WERI-Rb-1 (cell line): ENCODE measurements around the gene NPR1.
"Not testable (repeated sequence)": the region's sequence is repeated elsewhere in the genome, so short reads cannot be mapped to it uniquely, and the experiment has no call there.

ENCODE experiments used
- DNase-seq: peaks from one replicate; pipeline ENCODE4 v3.0.0-alpha.2; 2020
- H3K27ac ChIP-seq: fragments of 250-450 bp; sonication (Bioruptor Pico); 2 replicates; pipeline ENCODE4 v1.5.1; 2020; ENCODE audit warnings: mild to moderate bottlenecking, moderate library complexity
- H3K27me3 ChIP-seq: fragments of 250-450 bp; sonication (Bioruptor Pico); 2 replicates; pipeline ENCODE4 v1.5.1; 2021; ENCODE audit warnings: mild to moderate bottlenecking, low read depth, moderate library complexity; ENCODE audit not compliant: insufficient read depth, severe bottlenecking
- H3K36me3 ChIP-seq: fragments of 250-450 bp; sonication (Bioruptor Pico); 2 replicates; pipeline ENCODE4 v1.5.1; 2020; ENCODE audit warnings: mild to moderate bottlenecking, moderate library complexity
- H3K4me3 ChIP-seq: 2 replicates; pipeline ENCODE4 v1.5.1; 2011; ENCODE audit warnings: low read depth, mild to moderate bottlenecking, control low read depth, low read length
- H3K9me3 ChIP-seq: fragments of 250-450 bp; sonication (Bioruptor Pico); 2 replicates; pipeline ENCODE4 v1.5.1; 2021; ENCODE audit warnings: mild to moderate bottlenecking, moderate library complexity; ENCODE audit not compliant: severe bottlenecking
- TF ChIP-seq, protein P1 (sequence below): IDR thresholded peaks from 2 replicates; pipeline ENCODE4 v1.5.1; 2011; ENCODE audit warnings: low read depth, mild to moderate bottlenecking, control low read depth, inconsistent platforms, low read length

Gene NPR1

DNA sequence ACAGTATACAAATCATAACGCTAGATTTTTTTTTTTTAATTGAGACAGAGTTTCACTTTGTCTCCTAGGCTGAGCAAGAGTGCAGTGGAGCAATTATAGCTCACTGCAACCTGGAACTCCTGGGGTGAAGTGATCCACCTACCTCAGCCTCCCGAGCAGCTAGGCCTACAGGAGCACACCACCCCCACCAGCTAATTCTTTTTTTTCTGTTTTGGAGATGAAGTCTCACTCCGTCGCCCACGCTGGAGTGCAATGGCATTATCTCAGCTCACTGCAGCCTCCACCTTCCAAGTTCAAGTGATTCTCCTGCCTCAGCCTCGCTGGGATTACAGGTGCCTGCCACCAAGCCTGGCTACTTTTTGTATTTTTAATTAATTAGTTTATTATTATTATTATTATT, 21.3 kb downstream of the NPR1 start:
- TF ChIP-seq, protein P1, sequence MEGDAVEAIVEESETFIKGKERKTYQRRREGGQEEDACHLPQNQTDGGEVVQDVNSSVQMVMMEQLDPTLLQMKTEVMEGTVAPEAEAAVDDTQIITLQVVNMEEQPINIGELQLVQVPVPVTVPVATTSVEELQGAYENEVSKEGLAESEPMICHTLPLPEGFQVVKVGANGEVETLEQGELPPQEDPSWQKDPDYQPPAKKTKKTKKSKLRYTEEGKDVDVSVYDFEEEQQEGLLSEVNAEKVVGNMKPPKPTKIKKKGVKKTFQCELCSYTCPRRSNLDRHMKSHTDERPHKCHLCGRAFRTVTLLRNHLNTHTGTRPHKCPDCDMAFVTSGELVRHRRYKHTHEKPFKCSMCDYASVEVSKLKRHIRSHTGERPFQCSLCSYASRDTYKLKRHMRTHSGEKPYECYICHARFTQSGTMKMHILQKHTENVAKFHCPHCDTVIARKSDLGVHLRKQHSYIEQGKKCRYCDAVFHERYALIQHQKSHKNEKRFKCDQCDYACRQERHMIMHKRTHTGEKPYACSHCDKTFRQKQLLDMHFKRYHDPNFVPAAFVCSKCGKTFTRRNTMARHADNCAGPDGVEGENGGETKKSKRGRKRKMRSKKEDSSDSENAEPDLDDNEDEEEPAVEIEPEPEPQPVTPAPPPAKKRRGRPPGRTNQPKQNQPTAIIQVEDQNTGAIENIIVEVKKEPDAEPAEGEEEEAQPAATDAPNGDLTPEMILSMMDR: no peak
- Histone ChIP-seq H3K9me3 (peaks cover 3% of the 10 kb centered on the region), H3K36me3 (no peaks in the 10 kb centered on the region), H3K4me3 (no peak overlapping the region), H3K27me3 (no peaks in the 10 kb centered on the region), H3K27ac (no peak overlapping the region)
- DNase-seq: no peak

DNA sequence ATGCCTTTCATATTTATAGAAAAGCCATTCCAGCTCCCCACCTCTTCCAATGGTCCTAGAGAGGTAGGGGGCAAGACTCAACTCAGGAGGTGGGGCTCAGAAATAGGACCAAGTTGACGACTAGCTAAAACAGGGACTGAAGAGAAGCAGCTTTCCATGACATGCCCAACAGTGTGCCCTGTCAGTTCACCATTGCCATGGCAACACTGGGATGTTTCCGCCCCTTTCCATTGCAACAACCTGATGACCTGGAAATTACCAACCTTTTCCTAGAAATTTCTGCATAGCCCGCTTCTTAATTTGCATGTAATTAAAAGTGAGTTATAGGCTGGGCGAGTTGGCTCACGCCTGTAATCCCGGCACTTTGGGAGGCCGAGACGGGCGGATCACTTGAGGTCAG, 27.0 kb downstream of the NPR1 start:
- no peak for DNase-seq
- H3K4me3 ChIP-seq: no peak overlapping the region
- no peaks in the 10 kb centered on the region for H3K27me3 ChIP-seq
- no peaks in the 10 kb centered on the region for H3K9me3 ChIP-seq
- no peaks in the 10 kb centered on the region for H3K36me3 ChIP-seq
- TF ChIP-seq, protein P1: no peak
- no peak overlapping the region for H3K27ac ChIP-seq

DNA sequence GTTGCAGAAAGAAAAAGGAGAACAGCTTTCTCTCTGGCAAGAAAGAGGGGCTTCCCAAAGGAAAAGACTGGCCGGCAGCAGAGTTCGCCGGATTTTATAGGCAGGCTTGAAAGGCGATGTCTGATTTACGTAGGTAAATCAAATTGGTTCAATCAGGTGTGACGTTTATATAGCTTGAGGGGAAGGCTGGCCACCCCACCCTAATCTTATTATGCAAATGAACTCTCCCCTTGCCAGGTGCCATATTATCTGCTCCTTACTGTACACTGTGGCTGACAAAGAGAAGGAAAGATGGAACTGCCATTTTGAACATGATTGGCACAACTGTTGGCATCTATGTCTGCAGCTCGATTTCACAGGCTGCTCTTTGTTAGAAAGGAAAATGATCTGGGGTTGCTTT, 32.5 kb downstream of the NPR1 start:
- Histone ChIP-seq H3K27me3 (no peaks in the 10 kb centered on the region), H3K9me3 (no peaks in the 10 kb centered on the region), H3K27ac (no peak overlapping the region), H3K36me3 (no peaks in the 10 kb centered on the region), H3K4me3 (no peak overlapping the region)
- TF ChIP-seq, protein P1: no peak
- DNase-seq: no peak

DNA sequence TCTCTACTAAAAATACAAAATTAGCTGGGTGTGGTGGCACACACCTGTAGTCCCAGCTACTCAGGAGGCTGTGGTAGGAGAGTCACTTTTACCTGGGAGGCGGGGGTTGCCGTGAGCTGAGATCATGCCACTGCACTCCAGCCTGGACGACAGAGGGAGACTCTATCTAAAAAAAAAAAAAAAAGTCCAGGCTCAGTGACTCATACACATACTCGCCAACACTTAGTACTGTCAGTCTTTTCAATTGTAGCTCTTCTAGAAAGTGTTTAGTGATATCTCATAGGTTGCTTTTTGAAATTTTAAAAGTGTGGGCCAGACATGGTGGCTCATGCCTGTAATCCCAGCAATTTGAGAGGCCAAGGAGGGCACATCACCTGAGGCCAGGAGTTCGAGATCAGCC, 37.7 kb downstream of the NPR1 start:
- not testable (repeated sequence) for H3K36me3 ChIP-seq, H3K9me3 ChIP-seq, H3K27me3 ChIP-seq, DNase-seq, H3K4me3 ChIP-seq, H3K27ac ChIP-seq

DNA sequence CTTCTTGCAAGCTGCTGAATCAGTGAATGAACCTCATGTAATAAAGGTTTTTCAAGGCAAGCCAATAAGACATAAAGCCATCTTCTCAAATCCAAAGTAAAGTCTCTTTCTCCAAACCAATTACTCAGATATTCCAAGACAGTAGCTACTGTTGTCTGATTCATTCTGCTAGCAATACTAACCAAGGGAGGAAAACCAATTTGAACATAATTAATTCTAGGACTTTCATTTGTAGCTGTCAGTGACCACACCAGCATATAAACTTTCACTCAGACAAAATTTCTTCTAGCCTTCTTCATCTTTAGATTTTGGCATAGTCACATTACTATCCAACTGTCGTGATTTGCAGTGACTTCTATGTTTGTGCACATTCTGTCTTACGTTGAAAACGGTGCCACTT, 38.8 kb downstream of the NPR1 start:
- no peak for DNase-seq
- H3K9me3 ChIP-seq: no peaks in the 10 kb centered on the region
- no peak overlapping the region for H3K27ac ChIP-seq
- TF ChIP-seq, protein P1: no peak
- H3K36me3 ChIP-seq: no peaks in the 10 kb centered on the region
- H3K27me3 ChIP-seq: no peaks in the 10 kb centered on the region
- no peak overlapping the region for H3K4me3 ChIP-seq

DNA sequence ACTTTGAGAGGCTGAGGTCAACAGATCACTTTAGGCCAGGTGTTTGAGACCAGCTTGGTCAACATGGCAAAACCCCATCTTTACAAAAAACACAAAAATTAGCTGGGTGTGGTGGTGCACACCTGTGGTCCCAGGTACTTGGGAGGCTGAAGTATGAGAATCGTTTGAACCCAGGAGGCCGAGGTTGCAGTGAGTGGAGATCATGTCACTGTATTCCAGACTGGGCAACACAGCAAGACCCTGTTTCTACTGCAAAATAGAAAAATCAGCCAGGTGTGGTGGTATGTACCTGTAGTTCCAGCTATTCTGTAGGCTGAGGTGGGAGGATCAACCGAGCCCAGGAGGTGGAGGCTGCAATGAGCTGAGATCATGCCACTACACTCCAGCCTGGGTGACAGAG, 45.2 kb downstream of the NPR1 start:
- Histone ChIP-seq H3K9me3 (no peaks in the 10 kb centered on the region), H3K27me3 (no peaks in the 10 kb centered on the region), H3K36me3 (no peaks in the 10 kb centered on the region), H3K27ac (no peak overlapping the region), H3K4me3 (no peak overlapping the region)
- no peak for DNase-seq
- TF ChIP-seq, protein P1: no peak

DNA sequence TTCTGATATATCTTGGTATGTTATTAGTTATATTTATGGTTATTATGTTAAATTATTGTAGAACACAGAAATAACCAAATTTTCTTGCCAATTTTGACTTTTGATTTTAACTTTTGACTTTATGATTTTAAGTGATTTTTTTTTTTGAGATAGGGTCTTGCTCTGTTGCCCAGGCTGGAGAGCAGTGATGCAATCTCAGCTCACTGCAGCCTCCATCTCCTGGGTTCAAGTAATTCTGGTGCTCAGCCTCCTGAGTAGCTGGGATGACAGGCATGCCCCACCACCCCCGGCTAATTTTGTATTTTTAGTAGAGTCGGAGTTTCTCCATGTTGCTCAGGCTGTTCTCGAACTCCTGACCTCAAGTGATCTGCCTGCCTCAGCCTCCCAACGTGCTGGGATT, 46.1 kb downstream of the NPR1 start:
- not testable (repeated sequence) for H3K4me3 ChIP-seq, H3K36me3 ChIP-seq, H3K9me3 ChIP-seq, DNase-seq, H3K27me3 ChIP-seq, H3K27ac ChIP-seq
